Fibroblast of lung (primary cell): ENCODE data around the gene GOT1. TPM values are rescaled to one million over a fixed set of nuclear protein-coding genes. Genes with fewer than 3 reads are reported as not detected.

Experiments
- DNase-seq, 2 donors: peaks; one replicate each; pipeline versions ENCODE4 v3.0.0 to v3.0.0-alpha.2; 2010; ENCODE audit warnings: low read depth in 2 of 2
- H2AFZ ChIP-seq: 2 replicates; pipeline ENCODE4 v1.5.1; 2012; ENCODE audit warnings: low read length, control low read depth, inconsistent platforms
- H3K27ac ChIP-seq: 2 replicates; pipeline ENCODE4 v1.5.1; 2011; ENCODE audit warnings: low read length, control low read depth; ENCODE audit not compliant: insufficient read depth
- H3K27me3 ChIP-seq: 2 replicates; pipeline ENCODE4 v1.5.1; 2011; ENCODE audit warnings: mild to moderate bottlenecking, low read length; ENCODE audit not compliant: control insufficient read depth, insufficient read depth
- H3K36me3 ChIP-seq: 2 replicates; pipeline ENCODE4 v1.5.1; 2011; ENCODE audit warnings: low read length; ENCODE audit not compliant: control insufficient read depth, insufficient read depth
- H3K4me1 ChIP-seq: 2 replicates; pipeline ENCODE4 v1.5.1; 2011; ENCODE audit warnings: low read length; ENCODE audit not compliant: control insufficient read depth, insufficient read depth; ENCODE audit errors: extremely low read depth
- H3K4me2 ChIP-seq: 2 replicates; pipeline ENCODE4 v1.5.1; 2011; ENCODE audit warnings: low read length, control low read depth; ENCODE audit not compliant: insufficient read depth; ENCODE audit errors: extremely low read depth
- H3K4me3 ChIP-seq, 4 experiments: fragments of 200-600 bp in 1 of 4; sonication (generic) in 1 of 4; replicated peaks in 1 of 4; 2 replicates each; pipeline ENCODE4 v1.5.1; 2011 to 2016; ENCODE audit warnings: low read length in 4 of 4, low read depth in 3 of 4, mild to moderate bottlenecking in 3 of 4, control low read depth in 2 of 4, inconsistent platforms in 1 of 4, mixed read lengths in 1 of 4; ENCODE audit not compliant: insufficient read depth in 1 of 4; ENCODE audit errors: control extremely low read depth in 1 of 4
- H3K79me2 ChIP-seq: 2 replicates; pipeline ENCODE4 v1.5.1; 2012; ENCODE audit warnings: mild to moderate bottlenecking, low read length, inconsistent platforms; ENCODE audit not compliant: control insufficient read depth, insufficient read depth
- H3K9ac ChIP-seq: 2 replicates; pipeline ENCODE4 v1.5.1; 2011; ENCODE audit warnings: mild to moderate bottlenecking, low read length, control low read depth; ENCODE audit not compliant: insufficient read depth
- H3K9me3 ChIP-seq: 2 replicates; pipeline ENCODE4 v1.5.1; 2012; ENCODE audit warnings: low read depth, low read length; ENCODE audit not compliant: control insufficient read depth, insufficient read depth
- H4K20me1 ChIP-seq: 2 replicates; pipeline ENCODE4 v1.5.1; 2011; ENCODE audit warnings: low read length; ENCODE audit not compliant: control insufficient read depth, insufficient read depth; ENCODE audit errors: extremely low read depth
- CTCF ChIP-seq, 2 donors: IDR thresholded peaks in 1 of 2; conservative IDR thresholded peaks in 1 of 2; 1 replicate in 1 of 2; 2 replicates in 1 of 2; pipeline ENCODE4 v1.5.1; 2011 to 2012; ENCODE audit warnings: low read length in 2 of 2, control low read depth in 1 of 2, inconsistent platforms in 1 of 2, low read depth in 1 of 2, mild to moderate bottlenecking in 1 of 2
- EZH2 ChIP-seq: IDR thresholded peaks from 2 replicates; pipeline ENCODE4 v1.5.1; 2012; ENCODE audit warnings: low read length, control low read depth, mild to moderate bottlenecking; ENCODE audit errors: missing control alignments
- polyA plus RNA-seq, 2 donors: library from polyadenylated mRNA; depleted of rRNA in 1 of 2; stranded (reverse) in 1 of 2; unstranded in 1 of 2; fragments of >200 nt; gene quantifications; 2 replicates each; pipeline ENCODE4 v1.2.1, GENCODE V29; 2011 to 2012; ENCODE audit warnings: missing spikeins in 1 of 2
- total RNA-seq: library from RNA; depleted of rRNA; stranded (reverse); fragments of >200 nt; gene quantifications from 2 replicates; pipeline ENCODE4 v1.2.1, GENCODE V29; 2014

Gene GOT1
- total and polyA plus RNA-seq, 2 donors (not counting 1 experiment from before 2014, with no cell fraction given) = 20.8 to 52.2 TPM

GRCh38 chr10:99418910-99419624 lies 11.4 kb downstream of the GOT1 start:
- Histone ChIP-seq H3K27me3 (no peaks in the 10 kb centered on the region), H3K4me1 (no peaks in the 10 kb centered on the region), H3K9me3 (no peaks in the 10 kb centered on the region), H3K4me2 (no peak overlapping the region), H4K20me1 (no peaks in the 10 kb centered on the region), H3K36me3 (no peaks in the 10 kb centered on the region), H3K79me2 (no peaks in the 10 kb centered on the region), H3K27ac (no peak overlapping the region), H3K9ac (no peak overlapping the region), H3K4me3 (no peak overlapping the region), H2AFZ (no peak overlapping the region)
- DNase-seq = no peak
- TF ChIP-seq EZH2 (no peak), CTCF (conservative IDR thresholded peaks at IDR 0.05 in 1 of 2, IDR thresholded peaks at IDR 0.05 in 1 of 2; ENCODE audit: low read depth in 1 of 2, low read length in 2 of 2) (no peak)

GRCh38 chr10:99412099-99412498 lies 18.3 kb downstream of the GOT1 start:
- no peak overlapping the region for H2AFZ ChIP-seq
- TF ChIP-seq CTCF (conservative IDR thresholded peaks at IDR 0.05 in 1 of 2, IDR thresholded peaks at IDR 0.05 in 1 of 2; ENCODE audit: low read depth in 1 of 2, low read length in 2 of 2) = no peak
- TF ChIP-seq EZH2 = no peak
- H3K9ac ChIP-seq = no peak overlapping the region
- no peaks in the 10 kb centered on the region for H3K79me2 ChIP-seq
- H3K9me3 ChIP-seq = no peaks in the 10 kb centered on the region
- no peaks in the 10 kb centered on the region for H4K20me1 ChIP-seq
- DNase-seq = no peak
- H3K4me3 ChIP-seq = no peak overlapping the region
- no peak overlapping the region for H3K4me2 ChIP-seq
- H3K4me1 ChIP-seq = no peaks in the 10 kb centered on the region
- no peaks in the 10 kb centered on the region for H3K36me3 ChIP-seq
- H3K27ac ChIP-seq = no peak overlapping the region
- H3K27me3 ChIP-seq = no peaks in the 10 kb centered on the region

- no peak for DNase-seq
- no peaks in the 10 kb centered on the region for H3K79me2 ChIP-seq
- H3K9ac ChIP-seq = no peak overlapping the region
- H3K36me3 ChIP-seq = no peaks in the 10 kb centered on the region
- H3K4me3 ChIP-seq = no peak overlapping the region
- H3K27ac ChIP-seq = no peak overlapping the region
- H4K20me1 ChIP-seq = no peaks in the 10 kb centered on the region
- no peaks in the 10 kb centered on the region for H3K4me1 ChIP-seq
- no peak overlapping the region for H2AFZ ChIP-seq
- no peaks in the 10 kb centered on the region for H3K9me3 ChIP-seq
- no peaks in the 10 kb centered on the region for H3K27me3 ChIP-seq
- no peak overlapping the region for H3K4me2 ChIP-seq
- TF ChIP-seq EZH2 (no peak), CTCF (conservative IDR thresholded peaks at IDR 0.05 in 1 of 2, IDR thresholded peaks at IDR 0.05 in 1 of 2; ENCODE audit: low read depth in 1 of 2, low read length in 2 of 2) (no peak)
Observed at GRCh38 chr10:99411546-99411945, 18.9 kb downstream of the GOT1 start.
